ENCODE measurements around the gene NRIP1.

The NRIP1 gene, protein sequence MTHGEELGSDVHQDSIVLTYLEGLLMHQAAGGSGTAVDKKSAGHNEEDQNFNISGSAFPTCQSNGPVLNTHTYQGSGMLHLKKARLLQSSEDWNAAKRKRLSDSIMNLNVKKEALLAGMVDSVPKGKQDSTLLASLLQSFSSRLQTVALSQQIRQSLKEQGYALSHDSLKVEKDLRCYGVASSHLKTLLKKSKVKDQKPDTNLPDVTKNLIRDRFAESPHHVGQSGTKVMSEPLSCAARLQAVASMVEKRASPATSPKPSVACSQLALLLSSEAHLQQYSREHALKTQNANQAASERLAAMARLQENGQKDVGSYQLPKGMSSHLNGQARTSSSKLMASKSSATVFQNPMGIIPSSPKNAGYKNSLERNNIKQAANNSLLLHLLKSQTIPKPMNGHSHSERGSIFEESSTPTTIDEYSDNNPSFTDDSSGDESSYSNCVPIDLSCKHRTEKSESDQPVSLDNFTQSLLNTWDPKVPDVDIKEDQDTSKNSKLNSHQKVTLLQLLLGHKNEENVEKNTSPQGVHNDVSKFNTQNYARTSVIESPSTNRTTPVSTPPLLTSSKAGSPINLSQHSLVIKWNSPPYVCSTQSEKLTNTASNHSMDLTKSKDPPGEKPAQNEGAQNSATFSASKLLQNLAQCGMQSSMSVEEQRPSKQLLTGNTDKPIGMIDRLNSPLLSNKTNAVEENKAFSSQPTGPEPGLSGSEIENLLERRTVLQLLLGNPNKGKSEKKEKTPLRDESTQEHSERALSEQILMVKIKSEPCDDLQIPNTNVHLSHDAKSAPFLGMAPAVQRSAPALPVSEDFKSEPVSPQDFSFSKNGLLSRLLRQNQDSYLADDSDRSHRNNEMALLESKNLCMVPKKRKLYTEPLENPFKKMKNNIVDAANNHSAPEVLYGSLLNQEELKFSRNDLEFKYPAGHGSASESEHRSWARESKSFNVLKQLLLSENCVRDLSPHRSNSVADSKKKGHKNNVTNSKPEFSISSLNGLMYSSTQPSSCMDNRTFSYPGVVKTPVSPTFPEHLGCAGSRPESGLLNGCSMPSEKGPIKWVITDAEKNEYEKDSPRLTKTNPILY (N-terminal part only)

DNA sequence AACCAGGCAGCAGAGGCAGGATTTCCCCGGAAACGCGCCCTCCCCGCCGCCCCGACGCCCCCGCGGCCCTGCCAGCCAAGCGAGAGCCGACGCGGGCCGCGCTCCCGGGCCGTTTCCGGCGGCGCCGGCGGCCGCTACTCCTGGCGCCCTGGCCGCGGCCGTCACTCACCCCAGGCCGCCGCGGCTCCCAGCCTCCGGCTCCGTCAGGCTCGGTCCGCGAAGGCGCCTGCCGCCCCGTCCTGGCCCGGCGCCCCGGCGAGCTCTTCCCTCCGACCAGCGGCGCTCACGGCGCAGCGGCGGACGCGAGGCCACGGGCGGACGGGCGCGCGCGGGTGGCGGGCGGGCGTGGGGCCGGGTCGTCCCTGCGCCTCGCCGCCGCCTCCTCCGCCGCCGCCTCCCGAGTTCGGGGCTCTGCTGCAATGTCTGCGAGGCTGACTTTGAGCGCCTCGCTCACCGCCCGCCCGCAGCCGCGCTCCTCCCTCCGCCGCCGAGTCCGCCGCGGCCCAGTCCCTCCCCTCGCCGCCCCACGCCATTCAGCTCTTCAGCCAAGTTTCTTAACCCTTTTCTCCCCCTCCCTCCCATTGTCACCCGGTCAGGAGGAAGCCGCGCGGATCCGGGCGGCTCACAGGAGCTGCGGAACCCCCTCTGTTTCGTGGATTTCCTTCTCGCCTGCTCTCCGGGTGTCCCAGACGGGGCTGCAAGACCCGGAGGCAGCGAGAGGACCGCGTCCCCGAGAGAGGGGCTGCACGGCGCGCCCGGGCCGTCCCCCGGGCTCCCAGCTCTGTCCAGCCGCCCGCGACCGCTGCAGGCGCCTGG, at the start of gene NRIP1:
Gene NRIP1 (minus strand): TSS at position 425 of the 816 bp plus-strand sequence. CDS start 96,808 bp downstream, outside the sequence.
- peak; percentile 57 to 68 (median 63) for DNase-seq (ENCODE audit: low read depth in 3 of 3)

DNA sequence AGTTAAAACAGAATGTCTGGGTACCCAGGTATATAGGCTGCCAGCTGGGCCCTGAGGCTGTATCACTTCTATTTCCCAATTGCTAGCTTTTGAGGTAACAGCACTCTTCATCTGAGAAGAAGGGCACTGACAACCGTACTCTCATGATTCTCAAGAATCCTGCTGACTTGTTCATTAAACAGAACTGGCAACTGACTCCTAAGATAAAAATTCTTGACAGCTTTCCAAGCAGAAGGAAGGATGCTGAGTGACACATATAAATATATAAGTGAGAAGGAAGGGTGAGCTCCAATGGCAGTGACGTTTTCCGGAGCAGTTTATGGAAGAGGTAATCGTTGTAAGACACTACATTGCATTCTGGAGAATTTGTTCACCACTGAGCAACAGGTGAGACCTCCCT, 48.1 kb upstream of the NRIP1 start:
- no peak for DNase-seq (ENCODE audit: low read depth in 3 of 3)

DNA sequence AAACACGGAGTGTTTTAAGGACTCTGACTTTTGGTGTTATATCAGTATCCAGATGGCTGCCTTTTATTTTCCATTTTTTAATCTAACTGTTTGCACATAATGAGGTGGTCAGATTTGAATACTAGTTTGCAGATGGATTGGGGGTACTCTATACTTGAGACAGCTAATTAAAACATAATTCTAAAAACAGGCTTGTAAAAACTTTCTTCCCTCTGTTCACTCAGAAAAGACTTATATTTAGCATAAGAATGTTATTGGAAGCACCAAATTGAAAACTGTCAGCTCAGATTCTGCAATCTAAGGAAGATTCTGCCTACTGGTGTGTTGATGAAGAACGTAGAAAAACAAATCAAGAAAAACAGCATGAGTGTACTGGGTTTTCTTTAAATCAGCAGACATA, 44.0 kb upstream of the NRIP1 start:
- DNase-seq (ENCODE audit: low read depth in 3 of 3), result no peak

DNA sequence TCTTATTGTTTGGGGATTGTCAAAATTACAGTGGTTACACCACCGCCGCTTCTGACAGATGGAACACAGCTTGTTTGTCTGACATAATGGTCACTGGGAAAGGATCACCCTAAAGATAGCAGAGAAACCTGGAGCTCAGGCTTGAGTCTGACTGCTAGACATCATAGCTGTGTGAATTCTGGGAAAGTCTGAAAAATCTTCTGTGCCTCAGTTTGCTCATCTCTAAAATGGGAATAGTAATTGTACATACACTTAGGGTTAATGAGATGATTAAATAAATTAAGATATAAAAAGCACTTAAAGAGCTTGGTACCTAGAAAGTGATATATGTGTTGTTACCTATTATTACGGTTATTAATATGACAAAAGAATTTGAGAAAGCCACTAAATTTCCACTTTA, 39.7 kb upstream of the NRIP1 start:
- DNase-seq (ENCODE audit: low read depth in 3 of 3), result no peak

DNA sequence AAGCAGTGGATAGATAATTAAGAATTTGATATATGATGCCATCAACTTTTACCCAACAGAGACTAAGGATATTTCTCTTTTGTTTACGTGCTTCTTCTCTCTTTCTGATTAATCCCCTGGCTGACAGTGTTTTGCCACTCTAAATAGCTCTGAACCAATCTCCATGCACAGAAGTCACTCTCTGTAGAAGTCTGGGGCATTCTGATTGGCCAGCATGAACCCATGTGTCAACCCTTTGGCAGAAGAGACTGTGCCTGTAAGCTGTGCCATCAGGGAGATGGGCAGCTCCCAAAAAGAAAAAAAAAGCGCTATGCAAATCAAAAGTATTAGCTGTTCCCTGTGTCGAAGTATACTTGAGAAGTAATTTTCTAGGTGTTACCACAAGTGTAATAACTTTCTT, 34.1 kb upstream of the NRIP1 start:
- DNase-seq (ENCODE audit: low read depth in 3 of 3), result no peak

DNA sequence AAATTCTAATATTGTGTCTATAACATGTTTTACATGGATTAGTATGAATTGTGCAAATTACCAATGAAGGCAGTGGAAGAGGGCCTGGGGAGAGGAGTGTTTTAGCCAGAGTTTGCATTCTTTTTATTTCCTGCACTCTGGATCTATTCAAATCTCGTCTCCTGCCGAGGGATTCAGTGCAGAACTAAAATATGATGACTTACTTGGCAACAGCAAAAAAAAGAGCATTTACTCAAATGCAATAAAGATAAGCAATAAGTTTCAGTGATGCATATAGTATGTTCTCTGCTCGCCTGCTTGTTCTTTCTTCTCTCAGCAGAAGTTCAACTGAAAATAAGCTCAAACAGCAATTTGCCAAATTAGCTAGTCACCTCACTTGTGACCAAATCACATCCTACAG, 33.4 kb upstream of the NRIP1 start:
- no peak for DNase-seq (ENCODE audit: low read depth in 3 of 3)

DNA sequence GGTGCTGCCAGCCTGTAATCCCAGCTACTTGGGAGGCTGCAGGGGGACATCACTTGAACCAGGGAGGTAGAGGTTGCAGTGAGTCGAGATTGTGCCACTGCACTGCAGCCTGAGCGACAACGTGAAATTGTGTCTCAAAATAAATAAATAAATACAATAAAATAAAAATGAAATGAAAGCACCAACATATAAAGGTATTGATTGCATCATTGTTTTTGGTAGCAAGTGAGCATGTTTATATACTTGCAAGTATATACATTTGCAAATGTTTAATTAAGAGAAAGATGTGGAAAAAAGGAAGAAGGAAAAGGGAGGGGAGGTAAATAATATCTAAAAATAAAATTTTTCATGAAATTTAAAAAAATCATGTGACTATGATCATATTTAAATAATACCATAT, 32.8 kb upstream of the NRIP1 start:
- DNase-seq (ENCODE audit: low read depth in 3 of 3), result no peak

DNA sequence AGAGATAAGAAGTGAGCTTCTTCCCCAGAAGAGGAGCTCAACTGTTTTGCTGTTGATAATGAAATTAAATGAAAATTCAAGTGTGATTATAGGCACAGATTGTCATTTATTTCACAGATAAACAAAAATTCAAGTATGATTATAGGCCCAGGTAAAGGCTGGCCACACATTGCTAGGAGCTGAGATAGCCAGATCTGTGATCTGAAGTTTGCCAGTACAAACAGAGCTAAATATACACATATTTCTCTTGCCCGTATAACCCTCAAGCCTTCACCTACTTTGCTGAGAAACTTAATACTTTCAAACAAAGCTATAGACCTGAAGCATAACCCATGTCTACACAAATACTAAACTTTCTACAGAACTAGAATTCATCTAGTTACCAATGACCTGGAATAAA, 31.3 kb upstream of the NRIP1 start:
- no peak for DNase-seq (ENCODE audit: low read depth in 3 of 3)

DNA sequence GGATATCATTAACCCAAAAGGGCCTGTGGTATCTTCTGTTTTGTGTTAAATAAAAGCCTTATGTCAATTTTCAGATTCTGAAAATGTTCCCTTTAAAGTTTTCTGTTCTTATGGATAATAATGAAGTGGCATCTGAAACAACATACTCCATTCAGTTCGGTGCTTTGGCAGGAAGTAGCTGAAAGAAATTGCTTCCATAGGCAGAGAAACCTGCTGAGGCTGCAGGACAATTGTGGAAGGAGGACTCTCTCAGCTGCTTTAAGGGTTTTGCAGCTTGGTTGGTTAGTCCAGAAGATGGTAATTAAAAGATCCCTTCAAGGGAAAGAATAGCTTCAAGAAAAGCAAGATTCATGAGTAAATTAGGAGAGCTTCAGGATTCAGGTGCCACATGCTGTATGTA, 30.5 kb upstream of the NRIP1 start:
- no peak for DNase-seq (ENCODE audit: low read depth in 3 of 3)

DNA sequence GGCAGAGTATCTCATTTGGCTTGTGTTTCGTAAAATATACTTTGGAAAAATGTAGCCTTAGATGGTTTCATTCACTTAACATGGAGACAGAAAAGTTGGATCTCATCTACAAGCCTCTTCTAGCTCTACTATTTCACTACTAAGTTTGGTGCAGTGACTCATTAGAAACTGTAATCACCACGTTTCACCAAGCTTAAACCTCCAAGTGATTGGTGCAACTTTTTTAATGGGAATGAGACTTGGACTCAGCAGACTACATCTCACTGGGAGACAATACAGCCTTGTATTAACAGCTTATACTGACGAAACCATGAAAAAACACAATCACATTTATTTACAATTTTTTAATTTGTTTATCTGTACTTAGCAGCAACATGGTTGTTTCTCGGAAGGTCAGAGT, 29.9 kb upstream of the NRIP1 start:
- DNase-seq (ENCODE audit: low read depth in 3 of 3), result no peak

DNA sequence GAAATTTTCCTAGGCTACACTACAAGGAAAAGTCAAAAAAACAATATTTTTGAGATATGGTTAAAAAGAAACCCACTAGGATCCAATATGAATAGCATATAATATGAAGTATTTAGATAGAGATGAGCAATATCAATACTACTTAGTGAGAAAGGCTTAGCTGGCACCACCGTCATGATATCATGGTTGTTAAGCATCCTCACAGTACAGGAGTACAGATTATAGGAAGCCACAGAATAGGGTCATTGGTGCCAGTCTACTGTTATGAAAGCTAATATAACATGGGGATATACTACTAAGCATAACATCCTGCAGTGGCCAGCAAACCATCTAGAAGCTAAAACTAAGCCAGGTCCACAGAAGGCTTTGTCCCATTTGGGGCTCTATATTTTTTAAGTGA, 28.4 kb upstream of the NRIP1 start:
- DNase-seq (ENCODE audit: low read depth in 3 of 3), result no peak

DNA sequence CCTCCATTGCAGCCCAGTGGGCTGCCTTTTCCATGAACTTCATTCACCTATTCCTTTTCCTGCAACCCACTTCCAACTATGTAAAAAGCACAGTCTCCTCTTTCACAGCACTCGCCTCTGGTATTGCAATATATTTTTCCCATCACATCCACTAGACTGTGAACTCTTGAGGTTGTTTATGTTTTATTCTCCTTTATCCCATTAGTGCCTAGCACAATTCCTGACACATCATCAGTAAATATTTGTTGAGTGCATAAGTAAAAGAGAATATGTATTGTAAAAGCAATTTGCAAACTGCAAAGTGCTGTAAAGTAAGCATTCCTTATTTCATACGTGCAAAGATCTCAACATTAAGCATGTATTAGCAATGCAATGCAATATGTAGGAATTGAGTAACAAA, 27.9 kb upstream of the NRIP1 start:
- no peak for DNase-seq (ENCODE audit: low read depth in 3 of 3)

DNA sequence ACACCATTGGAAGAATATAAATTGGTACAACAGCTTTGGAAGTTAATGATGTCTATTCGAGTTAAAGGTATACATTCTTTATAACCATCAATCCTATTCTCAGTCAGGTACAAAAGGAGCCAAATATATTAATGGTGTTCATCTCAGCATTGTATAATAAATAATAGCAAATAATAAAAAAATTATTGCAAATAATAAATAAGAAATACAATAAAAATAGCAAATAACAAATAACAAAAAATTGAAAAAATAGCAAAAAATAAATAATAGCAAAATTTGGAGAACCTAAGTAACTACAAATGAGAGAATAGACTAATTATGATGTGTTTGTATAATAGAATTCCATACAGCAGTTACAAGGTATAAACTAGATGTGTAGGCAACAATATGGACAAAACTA, 25.6 kb upstream of the NRIP1 start:
- no peak for DNase-seq (ENCODE audit: low read depth in 3 of 3)

DNA sequence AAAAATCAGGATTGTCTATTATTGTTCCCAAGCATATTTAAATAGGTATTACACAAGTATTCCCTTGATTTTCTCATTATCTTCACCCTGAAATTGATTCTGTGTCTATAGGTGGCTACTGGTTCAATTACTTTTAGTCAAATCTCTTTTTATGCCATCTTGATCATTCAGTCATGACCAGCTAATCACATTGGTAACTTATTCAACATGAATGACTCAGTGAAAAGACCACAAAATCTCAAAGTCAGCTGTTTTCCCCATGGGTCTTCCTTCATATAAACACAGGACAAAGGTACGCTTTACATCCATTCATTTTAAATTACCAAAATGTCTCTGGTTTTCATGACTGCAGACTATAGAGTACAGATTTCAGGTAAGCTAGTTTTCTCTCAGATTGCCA, 23.7 kb upstream of the NRIP1 start:
- no peak for DNase-seq (ENCODE audit: low read depth in 3 of 3)

DNA sequence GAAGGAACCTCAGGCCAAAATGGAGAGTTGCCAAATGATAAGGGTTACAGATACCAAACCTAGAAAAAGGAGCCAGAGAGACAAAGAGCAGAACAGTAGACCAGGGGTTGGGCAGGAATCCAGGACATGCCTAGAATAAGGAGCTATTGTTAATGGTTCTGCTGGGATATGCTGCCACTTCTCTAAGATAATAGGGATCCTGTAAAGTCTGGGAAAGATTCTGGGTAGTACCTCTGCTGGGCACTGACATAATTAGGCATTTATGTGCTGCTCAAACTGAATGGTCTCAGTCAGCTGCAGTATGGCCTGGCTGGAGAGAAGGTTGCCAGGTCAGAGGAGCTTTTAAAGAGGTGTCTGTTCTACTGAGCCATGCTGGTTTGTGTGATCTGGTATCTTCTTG, 19.9 kb upstream of the NRIP1 start:
- DNase-seq (ENCODE audit: low read depth in 3 of 3), result no peak

DNA sequence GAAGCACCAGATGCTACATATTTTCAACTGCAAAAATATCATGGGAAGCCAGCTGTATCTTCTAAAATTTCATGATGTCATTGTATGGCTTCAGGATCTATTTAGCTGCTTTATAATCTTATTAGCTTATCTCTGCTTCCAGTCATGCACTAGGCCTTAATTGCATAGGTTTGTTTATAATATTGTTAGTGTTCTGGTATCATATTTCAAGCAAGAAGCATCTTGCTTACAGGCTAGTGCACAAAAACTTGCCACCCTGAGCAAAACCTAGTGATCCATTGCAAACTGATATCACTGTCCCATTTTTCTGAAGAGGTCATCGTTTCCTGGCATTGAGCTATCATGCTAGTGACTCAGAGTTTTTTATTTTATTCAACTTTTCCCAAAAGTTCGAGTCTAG, 15.7 kb upstream of the NRIP1 start:
- no peak for DNase-seq (ENCODE audit: low read depth in 3 of 3)

DNA sequence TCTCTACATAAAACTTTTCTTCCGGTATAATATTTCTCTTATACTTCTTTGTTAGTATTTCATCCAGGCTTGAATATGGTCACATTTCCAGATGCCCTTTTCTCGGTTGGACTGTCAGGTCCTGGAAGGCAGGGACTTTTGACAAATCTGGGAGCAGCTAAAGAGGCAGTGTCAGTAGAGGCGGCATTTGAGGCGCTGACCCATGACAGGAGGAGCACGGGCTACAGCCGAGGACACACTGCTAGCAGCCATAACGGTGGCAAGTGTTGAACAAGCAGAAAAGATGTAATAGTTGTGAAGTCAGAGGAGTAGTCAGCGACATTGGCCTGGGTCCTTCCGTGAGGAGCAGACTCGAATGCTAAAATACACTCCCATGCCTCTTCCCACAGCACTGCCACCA, 14.5 kb upstream of the NRIP1 start:
- no peak for DNase-seq (ENCODE audit: low read depth in 3 of 3)

DNA sequence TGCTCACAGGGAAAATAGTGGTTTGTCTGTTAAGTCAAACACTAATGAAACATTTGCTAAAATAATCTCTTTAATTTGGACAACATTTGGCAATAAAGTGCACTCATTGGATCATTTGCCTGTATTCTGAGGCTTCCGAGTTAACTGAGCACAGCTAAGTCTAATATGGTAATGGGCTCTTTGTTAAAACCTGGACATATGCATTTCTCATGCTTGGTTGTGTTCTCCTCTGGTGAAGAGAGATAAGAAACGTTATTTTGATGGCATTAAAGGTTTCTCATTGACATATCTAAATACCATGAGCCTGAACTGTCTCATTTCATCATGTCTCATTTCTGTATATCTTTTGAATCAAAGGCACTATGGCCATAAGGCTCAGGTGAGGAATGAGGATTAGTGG, 13.4 kb upstream of the NRIP1 start:
- DNase-seq (ENCODE audit: low read depth in 3 of 3), result no peak

DNA sequence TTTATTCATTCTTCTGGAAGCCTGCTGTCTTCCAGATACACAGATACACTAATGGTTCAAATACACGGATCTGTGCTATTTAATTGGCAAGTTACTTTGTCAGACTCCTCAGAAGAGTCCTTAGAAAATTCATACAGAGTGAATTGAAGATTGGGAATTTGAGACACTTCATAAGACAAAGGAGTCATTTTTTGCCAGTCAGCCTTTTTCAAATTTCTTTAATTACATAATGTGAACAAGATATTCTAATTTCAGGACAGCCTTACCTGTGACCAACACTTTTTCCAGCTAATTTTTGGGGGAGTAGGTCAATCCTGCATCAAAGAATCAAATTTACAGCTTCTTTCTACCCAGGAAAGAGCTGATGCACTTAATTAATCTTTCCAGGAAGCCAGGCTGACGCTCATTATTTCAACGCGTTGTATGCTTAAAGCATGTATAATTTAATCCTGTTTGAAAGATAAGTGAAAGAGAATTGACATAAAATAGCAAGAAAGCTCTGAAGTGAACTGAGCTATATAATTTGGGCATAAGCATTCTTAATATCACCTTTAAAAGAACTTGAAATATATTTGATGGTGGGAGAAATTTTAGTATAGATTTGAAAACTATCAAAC, 12.8 kb upstream of the NRIP1 start:
- DNase-seq (ENCODE audit: low read depth in 3 of 3), result no peak

DNA sequence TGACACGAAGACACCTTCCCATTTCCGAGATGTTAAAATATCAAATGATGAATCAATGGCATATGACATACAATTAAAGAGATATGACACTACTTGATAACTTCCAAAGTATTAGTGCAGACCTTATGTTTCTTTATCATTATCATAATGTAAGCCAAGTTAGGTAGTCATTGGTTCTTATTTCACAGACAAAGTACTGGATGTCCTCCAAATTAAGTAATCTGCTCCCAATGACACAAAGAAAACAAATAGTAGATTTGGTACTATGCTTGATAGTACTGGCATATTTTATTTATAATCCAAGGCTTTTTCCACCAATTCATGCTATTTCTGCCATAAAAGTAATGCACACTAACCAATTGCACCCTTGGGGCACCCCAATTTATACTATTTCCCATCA, 11.9 kb upstream of the NRIP1 start:
- DNase-seq (ENCODE audit: low read depth in 3 of 3), result no peak

DNA sequence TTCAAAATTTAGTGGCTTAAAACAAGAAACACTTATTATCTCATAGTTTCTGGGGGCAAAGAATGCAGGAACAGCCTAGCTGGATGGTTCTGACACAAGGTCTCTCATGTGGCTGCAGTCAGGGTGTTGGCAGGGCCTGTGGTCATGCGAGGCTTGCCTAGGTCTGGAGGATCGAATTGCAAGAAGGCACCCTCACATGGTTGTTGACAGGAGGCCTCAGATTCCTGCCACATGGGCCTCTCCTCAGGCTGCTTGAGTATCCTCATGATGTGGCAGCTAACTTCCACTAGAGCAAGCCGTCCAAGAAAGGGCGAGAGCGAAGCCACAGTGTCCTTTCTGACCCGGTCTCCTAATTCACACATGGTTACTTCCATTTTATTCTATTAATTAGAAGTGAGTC, 6.2 kb upstream of the NRIP1 start:
- no peak for DNase-seq (ENCODE audit: low read depth in 3 of 3)
